GM19395 (cell line): ENCODE results near the gene KRT16.
"Not testable (repeated sequence)": the region's sequence is repeated elsewhere in the genome, so short reads cannot be mapped to it uniquely, and the experiment has no call there.

ENCODE experiments used
- ATAC-seq: cut with Tn5 transposase; IDR thresholded peaks from one replicate; pipeline ENCODE4 v1.9.1; 2021; ENCODE audit warnings: mild to moderate bottlenecking, moderate library complexity; ENCODE audit not compliant: unreplicated experiment

KRT16 gene

DNA sequence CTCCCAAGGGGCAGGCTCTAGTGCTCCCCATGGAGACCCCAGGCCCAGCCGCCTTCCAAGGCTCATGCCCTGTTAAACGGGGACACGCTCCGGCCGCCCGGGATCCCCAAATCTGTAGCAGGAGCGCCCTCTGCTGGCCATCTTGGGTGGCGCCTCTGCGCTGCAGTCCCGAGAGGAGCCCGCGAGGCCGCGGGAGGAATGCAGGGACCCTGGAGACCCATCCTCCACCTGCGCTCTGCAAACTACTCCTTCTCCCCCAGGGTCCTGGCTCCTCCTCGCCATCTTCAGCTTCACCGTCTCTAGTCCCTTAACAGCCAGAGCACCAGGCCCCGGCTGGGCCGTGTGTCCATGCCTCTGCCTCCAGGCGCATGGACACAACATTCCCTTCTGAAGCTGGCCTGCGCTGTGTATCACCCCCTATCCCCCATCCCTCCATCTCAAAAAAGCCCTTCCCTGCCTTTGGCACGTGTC, 35.4 kb upstream of the KRT16 start:
- no peak for ATAC-seq

DNA sequence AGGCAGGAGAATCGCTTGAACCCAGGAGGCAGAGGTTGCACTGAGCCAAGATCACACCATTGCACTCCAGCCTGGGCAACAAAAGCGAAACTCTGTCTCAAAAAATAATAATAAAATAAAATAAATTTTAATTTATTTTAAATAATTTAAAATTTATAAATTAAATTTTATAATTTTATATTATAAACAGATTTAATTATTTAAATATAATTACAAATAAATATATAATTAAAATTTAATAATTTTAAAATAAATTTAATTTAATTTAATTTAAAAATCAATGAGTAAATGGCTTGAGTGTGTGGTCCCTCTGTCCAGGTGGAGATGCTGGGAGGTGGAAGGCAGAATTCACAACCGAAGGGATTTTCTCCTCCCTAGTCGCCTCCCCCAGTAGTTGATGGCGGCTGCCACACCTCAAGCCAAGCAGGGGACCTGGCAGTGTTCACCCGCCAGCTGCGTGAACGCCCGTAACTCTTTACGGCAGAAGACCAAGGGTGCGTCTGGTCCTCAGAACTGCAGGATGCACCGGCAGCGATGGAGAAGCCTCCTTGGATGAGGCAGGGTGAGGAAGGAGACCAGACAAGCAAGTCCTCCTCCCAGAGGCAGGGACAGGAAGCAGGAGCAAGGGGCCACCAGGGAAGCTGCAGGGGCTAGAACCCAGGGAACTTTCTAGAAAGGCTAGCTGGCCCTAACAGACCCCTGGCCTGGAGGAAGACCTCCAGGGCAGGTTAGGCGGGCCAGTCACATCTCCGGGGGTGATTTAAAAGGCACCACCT, 34.7 kb upstream of the KRT16 start:
- ATAC-seq: no peak

DNA sequence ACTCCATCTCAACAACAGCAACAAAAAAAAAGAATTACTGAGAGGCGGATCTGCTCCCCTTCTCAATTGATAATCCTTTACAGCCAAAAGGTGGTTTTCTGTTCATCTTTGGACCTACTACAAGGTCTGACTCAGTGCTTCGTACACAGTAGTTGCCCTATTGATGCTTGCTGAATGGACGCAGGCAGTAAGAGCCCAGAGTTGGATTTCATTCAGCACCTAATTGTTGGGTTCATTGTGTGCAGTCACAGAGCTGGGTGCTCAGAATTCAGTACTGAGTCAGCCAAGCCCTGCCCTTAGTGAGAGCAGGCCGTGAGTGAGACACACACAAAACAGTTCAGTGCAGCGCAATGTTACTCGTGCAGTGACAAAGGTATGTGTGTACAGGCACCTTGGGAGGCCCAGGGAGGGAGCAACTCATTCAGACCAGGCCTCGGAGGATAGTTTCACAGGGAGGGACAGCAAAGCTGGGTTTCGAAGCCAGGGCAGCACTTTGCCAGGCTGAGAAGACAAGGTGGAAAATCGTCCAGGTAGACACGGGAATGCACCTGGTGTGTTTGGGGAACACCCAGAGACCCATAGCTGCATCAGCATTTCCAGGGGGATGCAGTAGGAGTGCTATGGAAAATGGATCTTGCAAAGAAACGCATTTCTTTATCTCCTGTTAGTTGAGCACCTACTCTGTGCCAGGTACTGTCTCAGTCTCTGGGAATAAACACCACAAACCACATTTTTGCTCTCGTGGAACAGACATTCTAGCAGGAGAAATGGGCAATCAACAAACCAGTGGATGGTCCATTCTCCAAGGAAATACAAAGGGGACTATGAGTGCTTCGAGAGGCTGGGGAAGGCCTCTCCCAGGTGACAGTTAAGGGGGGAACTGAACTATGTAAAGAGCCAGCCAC, 29.9 kb upstream of the KRT16 start:
- ATAC-seq: no peak

DNA sequence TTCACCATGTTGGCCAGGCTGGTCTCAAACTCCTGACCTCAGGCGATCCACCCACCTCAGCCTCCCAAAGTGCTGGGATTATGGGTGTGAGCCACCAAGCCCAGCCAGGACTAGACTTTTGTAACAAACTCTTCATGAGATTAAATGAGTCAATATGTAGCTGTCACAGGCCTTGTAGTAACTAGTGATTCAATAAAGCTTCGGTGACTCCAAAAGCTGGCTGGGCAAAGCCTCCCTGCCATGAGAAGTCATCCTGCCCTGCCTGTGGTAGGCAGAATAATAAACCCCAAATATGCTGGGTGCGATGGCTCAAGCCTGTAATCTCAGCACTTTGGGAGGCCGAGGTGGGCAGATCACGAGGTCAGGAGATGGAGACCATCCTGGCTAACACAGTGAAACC, 28.0 kb upstream of the KRT16 start:
- ATAC-seq: not testable (repeated sequence)

DNA sequence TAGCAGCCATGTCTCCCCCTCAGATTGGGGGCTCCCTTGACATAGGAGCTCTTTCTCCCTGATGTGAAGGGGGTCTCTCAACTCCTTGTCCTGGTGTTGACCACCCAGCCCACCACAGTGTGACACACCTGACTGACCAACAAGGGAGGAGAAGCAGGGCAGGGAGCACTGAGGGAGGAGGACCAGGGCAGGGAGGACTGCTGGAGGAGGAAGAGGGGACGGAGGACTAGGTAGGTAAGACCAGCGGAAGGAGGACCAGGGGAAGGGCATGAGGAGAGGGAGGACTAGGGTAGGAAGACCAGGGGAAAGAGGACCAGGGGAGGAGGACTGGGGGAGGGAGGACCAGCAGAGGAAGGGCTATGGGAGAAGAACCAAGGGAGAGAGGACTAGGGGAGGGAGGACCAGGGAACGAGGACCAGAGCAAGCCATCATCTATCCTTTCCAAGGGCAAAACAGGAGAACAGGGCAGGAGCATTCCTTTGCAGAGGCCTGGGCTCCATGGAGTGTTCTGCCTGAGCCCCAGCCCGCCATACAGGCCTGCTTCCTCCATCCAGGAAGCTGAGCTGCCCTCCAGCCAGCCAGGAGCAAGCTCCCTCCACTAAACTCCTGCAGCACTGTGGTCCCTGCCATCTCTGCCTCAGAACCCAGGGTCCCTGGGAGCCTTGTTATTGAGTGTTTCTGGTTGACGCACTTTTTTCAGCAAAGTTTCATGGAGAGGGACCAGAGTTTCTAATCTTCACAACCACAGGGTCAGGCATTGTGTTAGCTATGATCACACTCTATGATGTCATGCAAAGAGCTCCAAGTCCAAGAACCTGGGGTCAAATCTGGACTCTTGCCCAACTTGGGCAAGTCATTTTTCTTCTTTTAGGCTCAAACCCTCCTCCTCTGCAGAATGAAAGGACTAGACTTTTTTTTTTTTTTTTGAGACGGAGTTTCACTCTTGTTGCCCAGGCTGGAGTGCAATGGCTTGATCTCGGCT, 27.2 kb upstream of the KRT16 start:
- no peak for ATAC-seq

DNA sequence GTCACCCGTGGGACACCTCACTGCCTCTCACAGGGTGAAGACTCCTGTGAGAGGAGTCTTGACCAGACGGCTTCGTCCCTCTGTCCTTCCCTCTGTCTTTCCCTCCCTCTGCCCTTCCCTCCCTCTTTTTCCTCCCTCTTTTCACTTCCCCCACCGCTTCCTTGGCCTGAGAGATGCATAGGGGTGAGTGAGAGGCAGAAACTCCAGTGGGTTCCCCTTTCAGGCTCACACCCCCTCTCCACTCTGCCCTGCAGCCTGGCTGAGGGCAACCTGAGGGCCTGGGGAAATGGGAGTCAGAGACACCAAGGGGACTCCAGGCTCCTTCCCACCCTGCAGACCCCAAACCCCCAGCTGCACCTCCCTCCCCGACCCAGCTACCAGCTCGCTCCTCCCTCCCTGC, 26.4 kb upstream of the KRT16 start:
- ATAC-seq: no peak

DNA sequence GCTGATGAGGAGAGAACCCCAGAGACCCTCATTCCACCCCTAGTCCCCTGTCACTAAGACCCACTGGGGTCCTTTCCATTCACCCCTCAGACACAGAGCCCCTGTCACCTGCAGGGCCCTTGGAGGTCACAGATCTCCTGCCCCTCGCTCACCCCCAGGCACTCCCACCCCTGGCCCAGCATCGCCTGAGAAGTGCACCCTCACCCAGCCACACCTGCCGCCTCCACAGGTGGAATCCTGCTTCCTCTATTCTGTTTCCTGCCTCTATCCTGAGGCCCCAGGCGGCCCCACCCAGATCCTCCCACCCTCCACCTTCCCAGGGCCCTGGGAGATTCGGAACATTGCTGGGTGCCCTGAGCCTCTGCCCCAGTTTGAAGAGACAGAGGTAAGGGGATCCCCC, 25.6 kb upstream of the KRT16 start:
- ATAC-seq: no peak

DNA sequence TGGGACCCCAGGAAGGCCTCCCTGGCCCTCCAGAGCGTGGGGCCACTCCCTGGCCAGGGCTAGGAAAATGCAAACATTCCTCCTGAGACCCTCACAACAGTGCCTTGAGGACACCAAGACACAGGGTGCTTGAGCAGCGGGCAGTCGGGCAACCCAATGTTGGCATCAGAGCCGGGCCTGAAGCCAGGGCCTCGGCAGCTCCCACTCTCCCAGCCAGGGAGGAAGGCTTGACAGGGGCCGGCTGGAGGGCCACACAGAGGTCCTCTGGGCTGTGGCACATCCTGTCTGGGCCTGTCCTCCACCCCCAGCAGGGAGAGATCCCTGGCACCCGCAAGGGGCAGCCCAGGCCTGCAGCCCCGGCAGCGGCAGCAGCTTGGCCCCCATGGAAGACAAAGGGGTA, 24.1 kb upstream of the KRT16 start:
- no peak for ATAC-seq

DNA sequence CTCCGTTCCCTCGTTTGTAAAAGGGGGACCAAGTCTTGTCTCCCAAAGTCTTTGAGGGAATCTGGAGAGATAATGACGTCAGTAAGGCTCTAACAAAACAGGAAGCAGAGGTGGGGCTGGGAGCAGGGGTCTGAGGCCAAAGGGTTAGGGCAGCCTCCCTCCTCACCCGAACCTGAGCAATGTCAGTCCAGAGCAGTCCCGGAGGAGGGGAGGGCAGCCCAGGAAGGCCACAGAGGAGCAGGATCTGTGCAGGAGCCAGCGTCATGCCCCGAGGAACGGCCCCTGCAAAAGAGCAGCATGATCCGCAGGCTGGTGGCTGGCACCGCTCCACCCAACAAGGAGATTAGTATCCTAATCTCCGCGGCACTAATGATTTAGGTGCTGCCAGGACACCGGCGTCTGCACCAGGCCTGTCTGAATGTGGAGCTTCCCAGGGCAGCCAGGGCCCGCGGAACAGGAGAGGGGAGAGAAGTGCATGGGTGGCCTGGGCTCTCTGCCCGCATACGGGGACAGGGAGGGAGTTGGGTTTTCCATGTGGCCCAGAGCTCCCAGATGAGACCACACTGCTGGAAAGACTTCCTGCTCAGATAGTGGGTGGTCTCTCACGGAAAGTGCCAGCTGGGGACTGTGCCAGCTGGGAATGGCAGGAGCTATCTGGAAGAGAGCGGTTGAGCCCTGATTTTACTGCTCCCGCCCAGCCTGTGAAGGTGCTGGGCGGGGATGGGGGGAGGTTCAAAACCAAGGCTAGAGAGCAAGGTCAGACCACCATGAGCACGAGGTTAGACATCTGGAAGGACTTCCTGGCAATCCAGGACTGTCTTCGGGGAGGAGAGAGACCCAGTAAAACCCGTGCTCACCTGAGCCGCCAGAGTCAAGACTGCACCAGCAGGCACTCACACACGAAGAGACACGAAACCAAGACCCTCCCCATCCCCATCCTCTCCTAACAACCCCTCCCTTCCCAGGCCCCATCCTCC, 22.8 kb upstream of the KRT16 start:
- ATAC-seq: no peak

DNA sequence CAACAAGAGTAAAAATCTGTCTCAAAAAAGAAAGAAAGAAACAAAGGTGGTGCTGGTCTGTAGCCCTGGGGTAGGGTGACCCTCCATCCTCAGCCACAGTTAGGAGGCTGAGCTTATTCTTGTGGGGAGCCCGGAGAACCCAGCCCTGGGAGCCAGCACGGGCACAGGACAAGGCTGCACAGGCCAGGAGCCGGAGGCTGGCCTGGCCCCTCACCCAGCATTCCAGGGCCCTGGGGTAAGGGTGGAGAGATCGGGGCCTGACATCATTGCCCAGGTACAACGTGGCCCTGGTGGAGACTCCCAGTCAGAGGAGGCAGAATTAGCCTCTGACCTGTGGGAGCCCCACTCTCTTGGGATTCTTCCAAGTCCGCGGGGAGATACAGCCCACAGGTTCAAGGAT, 22.1 kb upstream of the KRT16 start:
- no peak for ATAC-seq

DNA sequence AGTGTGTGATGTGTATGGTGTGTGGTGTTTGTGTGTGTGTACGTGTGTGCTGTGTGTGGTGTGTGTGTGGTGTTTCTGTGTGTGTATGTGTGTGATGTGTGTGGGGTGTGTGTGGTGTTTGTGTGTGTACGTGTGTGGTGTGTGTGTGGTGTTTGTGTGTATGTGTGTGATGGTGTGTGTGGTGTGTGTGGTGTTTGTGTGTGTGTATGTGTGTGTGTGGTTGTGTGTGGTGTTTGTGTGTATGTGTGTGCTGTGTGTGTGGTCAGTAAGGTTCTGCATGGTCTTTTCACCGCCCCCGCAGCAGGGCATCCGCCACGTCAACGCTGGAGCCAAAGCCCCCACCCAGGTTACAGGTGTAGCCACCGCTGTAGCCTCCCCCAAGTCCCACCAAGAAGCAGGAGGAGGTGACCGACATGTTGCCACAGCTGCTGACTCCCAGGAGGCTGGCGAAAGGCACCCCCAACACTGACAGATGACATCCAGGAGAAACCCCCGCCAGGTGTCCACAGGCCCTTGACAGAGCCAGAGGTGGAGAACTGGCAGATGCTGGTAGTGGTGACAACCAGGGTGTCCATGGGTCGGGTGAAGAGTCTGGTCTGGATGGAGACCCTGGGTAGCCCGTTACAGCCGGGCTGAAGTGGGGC, 21.1 kb upstream of the KRT16 start:
- ATAC-seq: no peak

DNA sequence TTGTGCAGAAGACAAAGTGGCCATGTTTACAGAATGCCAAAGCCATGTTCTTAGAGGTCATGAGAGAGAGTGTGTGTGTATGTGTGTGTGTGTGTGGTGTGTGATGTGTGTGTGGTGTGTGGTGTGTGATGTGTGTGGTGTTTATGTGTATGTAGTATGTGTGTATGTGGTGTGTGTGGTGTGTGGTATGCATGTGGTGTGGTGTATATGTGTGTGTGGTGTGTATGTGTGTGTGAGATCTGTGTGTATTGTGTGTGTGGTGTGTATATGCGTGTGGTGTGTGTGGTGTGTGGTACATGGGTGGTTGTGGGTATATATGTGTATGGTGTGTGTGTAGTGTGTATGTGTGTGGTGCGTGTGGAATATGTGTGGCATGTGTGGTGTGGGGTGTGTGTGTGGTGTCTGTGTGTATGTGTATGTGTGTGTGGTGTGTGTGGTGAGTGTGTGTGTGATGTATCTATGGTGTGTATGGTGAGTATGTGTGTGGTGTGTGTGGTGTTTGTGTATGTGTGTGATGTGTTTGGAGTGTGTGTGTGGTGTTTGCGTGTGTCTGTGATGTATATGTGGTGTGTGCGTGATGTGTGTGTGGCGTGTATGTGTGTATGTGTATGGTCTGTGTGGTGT, 20.0 kb upstream of the KRT16 start:
- no peak for ATAC-seq

DNA sequence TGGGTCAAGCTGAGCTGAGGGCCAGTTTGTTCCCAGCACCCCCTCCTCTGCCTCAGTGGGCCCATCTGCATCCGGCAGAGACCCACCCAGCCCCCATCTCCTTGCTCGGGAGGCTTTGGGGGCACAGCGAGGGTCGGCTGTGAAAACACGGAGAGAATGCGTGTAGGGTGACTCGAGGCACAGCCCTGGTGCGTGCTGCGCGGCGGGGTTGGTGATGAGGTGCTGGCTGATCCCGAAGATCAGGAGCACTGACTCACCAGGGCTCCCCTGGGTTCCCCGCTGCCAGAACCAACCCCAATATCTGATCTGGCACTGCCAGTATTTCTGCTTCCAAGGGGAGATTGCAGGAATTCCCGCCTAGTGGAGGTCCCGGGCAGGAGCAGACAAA, 19.3 kb upstream of the KRT16 start:
- ATAC-seq: no peak

DNA sequence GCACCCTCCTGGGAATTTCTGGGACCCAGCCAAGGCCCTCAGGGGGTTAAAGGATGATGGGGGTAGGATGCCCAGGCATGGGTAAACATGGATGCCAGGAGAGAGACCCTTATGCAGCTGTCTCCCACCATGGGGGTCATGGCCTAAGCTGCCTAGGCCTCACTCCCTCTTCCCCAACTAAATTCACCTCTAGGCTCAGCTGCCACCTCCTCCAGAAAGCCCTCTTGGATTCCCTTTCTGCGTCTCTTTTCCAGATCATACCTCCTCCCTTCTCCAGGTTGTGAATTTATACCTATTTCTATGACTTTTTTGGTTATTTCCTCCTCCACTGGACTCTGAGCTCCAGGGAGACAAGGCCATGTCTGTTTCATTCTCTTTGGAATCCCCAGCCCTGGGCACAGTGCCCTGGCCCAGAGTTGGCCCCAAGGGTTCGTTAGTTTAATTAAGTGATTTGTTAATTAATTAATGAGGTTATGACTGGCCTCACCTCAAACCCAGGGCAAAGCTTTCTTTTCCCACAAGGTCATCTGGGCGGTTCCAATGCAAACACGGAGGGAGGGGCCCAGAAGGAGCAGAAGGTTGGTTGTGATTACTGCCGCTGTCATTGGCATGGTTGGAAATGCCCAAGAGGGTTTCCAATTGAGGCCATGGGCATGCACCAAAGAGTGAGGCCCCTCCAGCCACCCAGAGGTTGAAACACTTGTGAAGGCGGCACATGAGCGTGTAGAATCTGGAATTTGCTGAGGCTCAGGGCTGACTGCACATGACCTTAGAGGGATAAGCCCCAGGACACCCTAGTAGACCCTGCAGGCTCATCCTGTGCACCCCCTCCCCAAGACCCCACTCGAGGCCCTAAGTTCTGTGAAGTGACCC, 18.7 kb upstream of the KRT16 start:
- ATAC-seq: no peak

DNA sequence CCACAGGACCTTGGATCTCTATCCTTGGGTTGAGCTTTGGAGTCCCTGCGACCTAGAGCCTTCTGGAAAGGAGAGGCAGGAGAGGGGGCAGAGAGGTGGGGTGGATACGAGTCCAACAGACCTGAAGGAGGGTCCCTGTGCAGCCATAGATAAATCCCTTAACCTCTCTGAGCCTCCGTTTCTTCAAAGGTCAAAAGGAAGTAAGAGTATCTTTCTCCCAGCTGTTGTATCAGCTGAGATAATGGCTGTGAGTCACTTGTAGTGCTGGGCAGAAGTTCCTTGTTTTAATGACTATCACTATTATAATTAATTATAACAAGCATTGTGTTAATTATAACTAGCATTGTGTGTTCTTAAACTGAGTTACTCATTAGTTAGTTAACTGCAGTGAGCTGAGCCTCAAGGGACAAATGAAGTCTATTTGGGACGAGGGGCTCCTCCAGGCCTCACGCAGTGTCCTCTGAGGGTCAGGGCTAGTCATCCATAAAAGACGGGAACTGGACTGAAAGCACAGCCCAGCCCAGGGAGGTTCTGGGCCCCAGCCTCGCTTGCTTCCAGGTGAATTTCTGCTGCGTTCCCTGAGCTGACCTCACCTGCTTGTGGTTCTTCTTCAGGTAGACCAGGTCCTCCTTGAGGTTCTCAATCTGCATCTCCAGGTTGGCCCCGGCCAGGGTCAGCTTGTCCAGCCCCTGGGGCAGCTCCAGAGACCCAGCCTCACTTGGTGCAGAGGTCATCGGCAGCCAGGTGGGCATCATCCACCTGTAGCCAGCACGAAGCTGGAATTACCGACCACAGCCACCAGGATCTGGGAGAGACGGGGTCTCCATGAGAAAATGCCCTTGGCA, 17.5 kb upstream of the KRT16 start:
- ATAC-seq: no peak

DNA sequence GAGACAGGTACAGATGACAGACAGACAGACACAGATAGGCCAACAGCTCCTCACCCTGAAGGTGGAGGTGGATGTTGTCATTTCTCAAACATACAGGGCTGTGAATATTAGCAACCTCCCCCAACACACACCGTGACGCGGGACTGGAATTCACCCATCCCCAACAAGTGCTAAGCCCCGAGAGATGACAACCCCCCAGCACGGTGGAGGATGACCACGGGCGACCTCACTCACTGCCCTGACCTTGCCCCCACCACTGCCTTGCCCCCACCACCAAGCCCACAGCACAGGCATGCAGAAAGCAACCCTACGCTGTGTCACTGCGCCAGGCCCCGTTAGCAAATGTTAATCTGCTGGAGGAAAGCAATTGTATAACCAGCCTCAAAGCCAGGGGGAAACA, 16.7 kb upstream of the KRT16 start:
- ATAC-seq: no peak
